Adipocyte (in vitro differentiated cells): ENCODE measurements around the gene WDR90.
A peak's percentile ranks its signal among the peaks of the same experiment; 100 is the strongest.

ENCODE experiments used
- DNase-seq: peaks from one replicate; pipeline ENCODE4 v3.0.0-alpha.2; 2015; ENCODE audit warnings: low read depth
- H3K27me3 ChIP-seq: replicated peaks from 2 replicates; pipeline ENCODE4 v1.7.0; 2013; ENCODE audit warnings: mild to moderate bottlenecking, low read length, moderate library complexity; ENCODE audit not compliant: control insufficient read depth, insufficient read depth
- H3K36me3 ChIP-seq: 2 replicates; pipeline ENCODE4 v1.7.0; 2013; ENCODE audit warnings: low read length, mild to moderate bottlenecking, moderate library complexity; ENCODE audit not compliant: control insufficient read depth, insufficient read depth, severe bottlenecking
- H3K4me1 ChIP-seq: 2 replicates; pipeline ENCODE4 v1.7.0; 2013; ENCODE audit warnings: mild to moderate bottlenecking, low read length, moderate library complexity; ENCODE audit not compliant: control insufficient read depth, insufficient read depth
- H3K4me3 ChIP-seq: 2 replicates; pipeline ENCODE4 v1.7.0; 2013; ENCODE audit warnings: mild to moderate bottlenecking, low read length, moderate library complexity
- H3K9ac ChIP-seq: 2 replicates; pipeline ENCODE4 v1.7.0; 2013; ENCODE audit warnings: mild to moderate bottlenecking, low read length, moderate library complexity
- H3K9me3 ChIP-seq: 2 replicates; pipeline ENCODE4 v1.7.0; 2013; ENCODE audit warnings: mild to moderate bottlenecking, low read length, moderate library complexity; ENCODE audit not compliant: control insufficient read depth

The WDR90 gene

DNA sequence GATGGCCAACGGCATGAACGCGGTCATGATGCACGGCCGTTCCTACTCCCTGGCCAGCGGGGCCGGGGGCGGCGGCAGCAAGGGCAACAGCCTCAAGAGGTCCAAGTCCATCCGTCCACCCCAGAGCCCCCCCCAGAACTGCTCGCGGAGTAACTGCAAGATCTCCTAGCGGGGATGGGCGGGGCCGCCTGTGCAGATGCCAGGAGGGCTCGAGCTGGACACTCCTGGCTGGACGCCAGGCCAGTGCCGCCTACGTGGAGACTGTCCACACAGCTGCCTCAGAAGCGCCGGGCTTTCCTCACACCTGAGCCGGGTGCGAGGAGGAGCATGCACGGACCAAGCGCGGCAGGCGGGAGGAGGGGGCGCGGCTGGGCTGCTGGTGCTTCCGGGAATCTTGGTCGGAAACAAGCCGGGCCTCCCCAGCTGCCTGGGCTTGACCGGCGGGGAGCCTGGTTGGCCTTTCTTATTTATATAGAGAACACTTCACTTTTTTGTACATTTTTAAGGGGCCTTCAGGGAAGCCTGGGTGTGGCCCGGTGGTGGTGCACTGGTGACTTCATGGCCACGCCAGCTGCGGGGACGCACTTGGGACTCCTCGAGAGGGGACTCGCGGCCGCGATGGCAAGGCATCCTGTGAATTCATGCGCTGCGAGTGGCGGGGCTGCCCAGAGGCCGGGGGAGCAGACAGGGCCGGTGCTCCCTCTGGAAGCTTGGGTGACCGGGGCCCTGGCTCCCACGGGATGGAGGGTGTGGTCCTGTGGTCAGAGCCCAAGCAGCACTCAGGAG lies 21.5 kb upstream of the WDR90 start:
- Histone ChIP-seq H3K27me3 (no peaks in the 10 kb centered on the region), H3K9ac (no peak overlapping the region), H3K36me3 (peaks cover 11% of the 10 kb centered on the region), H3K4me1 (peaks cover 25% of the 10 kb centered on the region), H3K9me3 (no peaks in the 10 kb centered on the region), H3K4me3 (no peak overlapping the region)
- DNase-seq: no peak

GRCh38 chr16:628321-629061 lies 20.7 kb upstream of the WDR90 start:
- Histone ChIP-seq H3K36me3 (peaks cover 11% of the 10 kb centered on the region), H3K4me3 (no peak overlapping the region), H3K4me1 (peaks cover 22% of the 10 kb centered on the region), H3K27me3 (no peaks in the 10 kb centered on the region), H3K9ac (no peak overlapping the region), H3K9me3 (no peaks in the 10 kb centered on the region)
- no peak for DNase-seq

DNA sequence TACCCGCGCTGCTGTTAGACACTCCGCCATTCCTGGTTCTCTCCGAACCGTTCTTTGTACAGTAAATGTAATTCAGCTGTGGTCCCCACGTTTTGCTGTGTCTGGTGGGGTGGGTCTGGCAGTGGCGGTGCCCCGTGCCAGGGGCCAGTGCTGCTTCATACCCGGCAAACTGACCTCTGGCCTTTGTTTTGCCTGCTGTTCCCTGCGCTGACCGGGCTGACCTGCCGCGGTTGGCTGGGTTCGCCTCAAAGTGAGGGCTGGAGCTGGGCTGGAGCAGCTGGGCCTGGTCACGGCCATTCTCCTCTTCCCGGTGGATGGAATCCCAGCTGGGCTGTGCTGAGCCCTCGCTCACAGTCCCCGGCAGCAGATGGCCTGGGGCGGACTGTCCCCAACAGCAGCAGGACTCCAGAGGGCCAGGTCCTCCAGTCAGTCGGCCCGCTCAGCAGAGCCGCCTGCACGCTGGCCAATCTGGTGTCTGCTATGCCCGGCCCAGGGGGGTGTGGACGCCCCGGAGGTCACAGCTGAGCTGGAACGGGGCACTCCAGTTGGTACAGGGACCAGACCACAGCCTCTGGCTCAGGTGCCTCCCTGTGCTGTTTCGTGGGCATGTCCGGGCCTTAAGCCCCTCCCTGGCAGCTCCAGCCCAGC lies 19.9 kb upstream of the WDR90 start:
- no peaks in the 10 kb centered on the region for H3K27me3 ChIP-seq
- no peak for DNase-seq
- no peak overlapping the region for H3K4me3 ChIP-seq
- no peak overlapping the region for H3K9ac ChIP-seq
- H3K4me1 ChIP-seq: peaks cover 22% of the 10 kb centered on the region
- peaks cover 16% of the 10 kb centered on the region for H3K36me3 ChIP-seq
- no peaks in the 10 kb centered on the region for H3K9me3 ChIP-seq

DNA sequence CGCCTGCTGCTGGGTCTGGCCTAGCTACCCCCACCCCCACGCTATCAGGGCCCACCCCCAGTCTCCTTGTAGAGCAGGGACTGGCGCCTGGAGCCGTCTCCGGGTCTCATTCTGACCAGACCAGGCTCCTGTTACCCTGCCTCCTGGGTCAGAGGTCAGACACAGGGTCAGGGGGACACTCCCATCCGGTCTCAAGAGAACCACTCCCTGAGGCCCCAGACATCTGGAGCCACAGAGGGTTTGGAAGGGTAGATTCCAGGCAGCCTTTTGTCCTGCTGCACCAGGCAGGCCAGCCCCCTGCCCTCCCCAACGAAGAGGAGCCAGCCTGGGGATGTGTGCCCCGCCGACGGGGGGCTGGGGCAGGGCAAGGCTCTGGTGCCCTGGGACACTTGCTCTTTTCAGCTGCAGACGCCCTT lies 19.3 kb upstream of the WDR90 start:
- H3K4me3 ChIP-seq: no peak overlapping the region
- no peaks in the 10 kb centered on the region for H3K27me3 ChIP-seq
- no peak for DNase-seq
- H3K9ac ChIP-seq: peak overlapping the region; percentile 29
- peaks cover 22% of the 10 kb centered on the region for H3K4me1 ChIP-seq
- H3K9me3 ChIP-seq: no peaks in the 10 kb centered on the region
- peaks cover 16% of the 10 kb centered on the region for H3K36me3 ChIP-seq

- Histone ChIP-seq H3K36me3 (peaks cover 16% of the 10 kb centered on the region), H3K4me3 (no peak overlapping the region), H3K27me3 (no peaks in the 10 kb centered on the region), H3K9ac (peak overlapping the region; percentile 29), H3K9me3 (no peaks in the 10 kb centered on the region), H3K4me1 (peaks cover 22% of the 10 kb centered on the region)
- DNase-seq: no peak
Observed at GRCh38 chr16:630249-630814, 18.8 kb upstream of the WDR90 start.

DNA sequence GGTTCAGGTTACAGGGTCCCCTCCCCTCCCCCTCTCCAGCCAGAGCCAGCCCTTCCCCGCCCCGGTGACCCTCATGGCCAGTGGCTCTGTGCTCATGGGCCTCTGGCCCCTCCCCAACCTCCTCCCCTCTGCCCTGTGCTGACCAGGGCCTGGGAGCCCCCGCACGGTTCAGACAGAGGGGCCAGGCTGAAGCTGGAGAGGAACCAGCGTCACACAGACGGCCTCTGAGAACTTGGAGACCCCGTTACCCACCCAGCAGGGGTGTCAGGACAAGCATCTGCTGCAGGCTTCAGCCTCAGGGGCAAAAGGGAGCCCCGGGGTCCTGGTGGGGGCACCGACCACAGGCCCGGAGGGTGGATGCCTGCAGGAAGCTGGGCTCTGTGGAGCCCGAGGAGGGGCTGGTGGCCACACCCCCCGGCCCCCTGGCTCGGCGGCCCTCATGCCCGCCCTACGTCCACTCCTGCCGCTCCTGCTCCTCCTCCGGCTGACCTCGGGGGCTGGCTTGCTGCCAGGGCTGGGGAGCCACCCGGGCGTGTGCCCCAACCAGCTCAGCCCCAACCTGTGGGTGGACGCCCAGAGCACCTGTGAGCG lies 18.3 kb upstream of the WDR90 start, which contains the start of gene WFIKKN1:
TSS of gene WFIKKN1 (plus strand) at position 171 of the 591 bp plus-strand sequence. CDS start at position 440, 269 bp downstream.
- peaks cover 22% of the 10 kb centered on the region for H3K4me1 ChIP-seq
- no peaks in the 10 kb centered on the region for H3K27me3 ChIP-seq
- peaks cover 16% of the 10 kb centered on the region for H3K36me3 ChIP-seq
- DNase-seq: no peak
- no peaks in the 10 kb centered on the region for H3K9me3 ChIP-seq
- no peak within 1 kb of the TSS for H3K4me3 ChIP-seq
- peak within 1 kb of the TSS; percentile 29 for H3K9ac ChIP-seq

- no peak overlapping the region for H3K9ac ChIP-seq
- H3K4me3 ChIP-seq: no peak overlapping the region
- peaks cover 16% of the 10 kb centered on the region for H3K36me3 ChIP-seq
- H3K27me3 ChIP-seq: no peaks in the 10 kb centered on the region
- H3K9me3 ChIP-seq: no peaks in the 10 kb centered on the region
- no peak for DNase-seq
- H3K4me1 ChIP-seq: peaks cover 14% of the 10 kb centered on the region
Observed at GRCh38 chr16:631808-632358, 17.3 kb upstream of the WDR90 start.

DNA sequence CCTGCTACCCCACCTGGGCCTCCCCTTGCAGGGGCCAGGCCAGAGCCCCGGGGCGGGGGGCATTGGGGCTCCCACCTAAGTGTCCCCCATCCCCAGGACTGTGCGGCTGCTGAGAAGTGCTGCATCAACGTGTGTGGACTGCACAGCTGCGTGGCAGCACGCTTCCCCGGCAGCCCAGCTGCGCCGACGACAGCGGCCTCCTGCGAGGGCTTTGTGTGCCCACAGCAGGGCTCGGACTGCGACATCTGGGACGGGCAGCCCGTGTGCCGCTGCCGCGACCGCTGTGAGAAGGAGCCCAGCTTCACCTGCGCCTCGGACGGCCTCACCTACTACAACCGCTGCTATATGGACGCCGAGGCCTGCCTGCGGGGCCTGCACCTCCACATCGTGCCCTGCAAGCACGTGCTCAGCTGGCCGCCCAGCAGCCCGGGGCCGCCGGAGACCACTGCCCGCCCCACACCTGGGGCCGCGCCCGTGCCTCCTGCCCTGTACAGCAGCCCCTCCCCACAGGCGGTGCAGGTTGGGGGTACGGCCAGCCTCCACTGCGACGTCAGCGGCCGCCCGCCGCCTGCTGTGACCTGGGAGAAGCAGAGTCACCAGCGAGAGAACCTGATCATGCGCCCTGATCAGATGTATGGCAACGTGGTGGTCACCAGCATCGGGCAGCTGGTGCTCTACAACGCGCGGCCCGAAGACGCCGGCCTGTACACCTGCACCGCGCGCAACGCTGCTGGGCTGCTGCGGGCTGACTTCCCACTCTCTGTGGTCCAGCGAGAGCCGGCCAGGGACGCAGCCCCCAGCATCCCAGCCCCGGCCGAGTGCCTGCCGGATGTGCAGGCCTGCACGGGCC lies 16.5 kb upstream of the WDR90 start:
- Histone ChIP-seq H3K9me3 (no peaks in the 10 kb centered on the region), H3K9ac (no peak overlapping the region), H3K36me3 (peaks cover 12% of the 10 kb centered on the region), H3K4me3 (no peak overlapping the region), H3K4me1 (peaks cover 14% of the 10 kb centered on the region), H3K27me3 (no peaks in the 10 kb centered on the region)
- no peak for DNase-seq

DNA sequence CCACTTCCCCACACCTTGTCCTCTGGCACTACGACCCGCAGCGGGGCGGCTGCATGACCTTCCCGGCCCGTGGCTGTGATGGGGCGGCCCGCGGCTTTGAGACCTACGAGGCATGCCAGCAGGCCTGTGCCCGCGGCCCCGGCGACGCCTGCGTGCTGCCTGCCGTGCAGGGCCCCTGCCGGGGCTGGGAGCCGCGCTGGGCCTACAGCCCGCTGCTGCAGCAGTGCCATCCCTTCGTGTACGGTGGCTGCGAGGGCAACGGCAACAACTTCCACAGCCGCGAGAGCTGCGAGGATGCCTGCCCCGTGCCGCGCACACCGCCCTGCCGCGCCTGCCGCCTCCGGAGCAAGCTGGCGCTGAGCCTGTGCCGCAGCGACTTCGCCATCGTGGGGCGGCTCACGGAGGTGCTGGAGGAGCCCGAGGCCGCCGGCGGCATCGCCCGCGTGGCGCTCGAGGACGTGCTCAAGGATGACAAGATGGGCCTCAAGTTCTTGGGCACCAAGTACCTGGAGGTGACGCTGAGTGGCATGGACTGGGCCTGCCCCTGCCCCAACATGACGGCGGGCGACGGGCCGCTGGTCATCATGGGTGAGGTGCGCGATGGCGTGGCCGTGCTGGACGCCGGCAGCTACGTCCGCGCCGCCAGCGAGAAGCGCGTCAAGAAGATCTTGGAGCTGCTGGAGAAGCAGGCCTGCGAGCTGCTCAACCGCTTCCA lies 15.7 kb upstream of the WDR90 start:
- no peak overlapping the region for H3K4me3 ChIP-seq
- H3K9ac ChIP-seq: no peak overlapping the region
- no peak for DNase-seq
- H3K27me3 ChIP-seq: no peaks in the 10 kb centered on the region
- H3K4me1 ChIP-seq: peaks cover 14% of the 10 kb centered on the region
- no peaks in the 10 kb centered on the region for H3K9me3 ChIP-seq
- H3K36me3 ChIP-seq: peaks cover 11% of the 10 kb centered on the region
